ENCODE data around the gene LHX1. TPM values are rescaled to one million over a fixed set of nuclear protein-coding genes. Genes with fewer than 3 reads are reported as not detected.

The LHX1 gene
- total and polyA plus RNA-seq, 2 of the 8 experiments (the other 6 are each of a cell fraction or from before 2014, with no cell fraction given): 0.26 to 0.93 TPM

DNA sequence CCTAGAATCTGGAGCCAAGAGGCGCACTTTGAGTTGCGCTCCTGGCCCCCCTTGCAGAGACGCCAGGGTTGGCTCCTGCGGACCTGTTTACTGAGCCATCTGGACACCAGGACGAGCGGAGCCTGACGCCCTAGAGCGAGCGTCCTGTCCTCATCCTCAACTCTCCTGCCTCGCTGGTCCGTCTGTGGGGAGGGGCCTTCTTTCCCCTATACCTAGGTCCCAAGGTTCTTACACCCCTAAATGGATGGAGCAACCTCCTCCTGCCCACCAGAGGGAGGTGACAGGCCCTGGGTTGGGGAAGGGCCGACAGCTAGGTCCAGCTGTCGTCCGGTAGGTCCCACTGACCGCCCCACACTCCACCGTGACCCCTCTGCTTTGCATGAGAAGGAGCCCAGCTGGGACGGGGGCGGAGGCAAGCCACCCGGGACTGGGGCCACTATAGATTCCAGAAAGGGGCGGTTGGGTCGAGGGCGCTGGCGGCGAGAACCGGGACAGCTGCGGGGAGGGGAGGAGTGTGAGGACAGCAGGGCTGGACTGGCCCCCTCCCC lies 3.1 kb upstream of the LHX1 start:
- peaks cover 10 to 18% of the 10 kb centered on the region in 2 experiments for H4K20me1 ChIP-seq (replicated peaks in 1 of 2; ENCODE audit: control insufficient read depth in 1 of 2, insufficient read depth in 2 of 2, low read length in 2 of 2)
- H3K4me3 ChIP-seq (ENCODE audit: extremely low read depth in 1 of 4, insufficient read depth in 2 of 4, low read depth in 3 of 4, low read length in 4 of 4): peak overlapping the region; percentile 19 to 74 (median 56); a peak in 7 of 8 replicates
- WGBS, 2 experiments (ENCODE audit: extremely low coverage in 1 of 2, insufficient coverage in 1 of 2, insufficient read length in 1 of 2, insufficient replicate concordance in 2 of 2, low coverage in 1 of 2, low lambda C conversion rate in 2 of 2, missing lambda C conversion rate in 1 of 2): 1% methylated on average over 24 of the region's 26 CpGs; no CpG with 5 or more reads in 1 of the 2 experiments
- H2BK15ac ChIP-seq (ENCODE audit: low read length): peak overlapping the region; percentile 92; the same call in 1 of the 2 replicates
- H2AK5ac ChIP-seq (ENCODE audit: low read depth, low read length): no peak overlapping the region
- H2BK12ac ChIP-seq (ENCODE audit: low read depth, low read length): peak overlapping the region; percentile 94; the same call in 1 of the 2 replicates
- no peak overlapping the region for H3K27ac ChIP-seq (ENCODE audit: low read depth, low read length)
- ChIA-PET POLR2A (ENCODE audit: partially characterized antibody) (interaction anchor here (0.5 to 5.5 kb wide), 5 partner anchors 10 to 210 kb away, joined by 3 to 45 read pairs (median 3); partner anchors contain the start of gene AATF), CTCF (ENCODE audit: partially characterized antibody) (interaction anchor here (0.8 to 2.4 kb wide), 10 partner anchors 10 to 221 kb away, joined by 3 to 9 read pairs (median 4); no protein-coding TSS in a partner anchor)
- no peak overlapping the region for H2BK120ac ChIP-seq (replicated peaks; ENCODE audit: low read depth, low read length)
- no peak overlapping the region for H3K14ac ChIP-seq (ENCODE audit: insufficient read length)
- H3K36me3 ChIP-seq (ENCODE audit: control insufficient read depth in 2 of 4, insufficient read depth in 4 of 4, low read length in 3 of 4): peaks cover 0 to 2% (median 0%) of the 10 kb centered on the region in 4 experiments; a peak in 1 of 8 replicates
- no peaks in the 10 kb centered on the region for H3K79me1 ChIP-seq (ENCODE audit: low read depth, low read length)
- 0 out of 2 replicates have a peak overlapping the region, but pooled peaks have one; percentile 4 for H2BK5ac ChIP-seq (ENCODE audit: low read depth, low read length)
- H2BK20ac ChIP-seq (ENCODE audit: low read length): no peak overlapping the region; the same call in 1 of the 2 replicates
- no peak overlapping the region for H3K9ac ChIP-seq (replicated peaks in 1 of 4; ENCODE audit: extremely low read depth in 1 of 4, low read depth in 3 of 4, low read length in 3 of 4)
- no peak overlapping the region; the same call in 1 of the 2 replicates for H4K8ac ChIP-seq (ENCODE audit: extremely low read depth, insufficient read depth, low read length)
- no peaks in the 10 kb centered on the region for H3K9me3 ChIP-seq (ENCODE audit: insufficient read depth in 2 of 2, low read depth in 1 of 2, low read length in 1 of 2)
- no peak overlapping the region for H3K4ac ChIP-seq (replicated peaks; ENCODE audit: insufficient read length, low read depth, low read length)
- no peak overlapping the region for H3K56ac ChIP-seq (replicated peaks; ENCODE audit: insufficient read length, low read depth, low read length)
- H3K4me1 ChIP-seq (replicated peaks in 1 of 4; ENCODE audit: control insufficient read depth in 3 of 4, insufficient read depth in 4 of 4, low read length in 3 of 4): peaks cover 7 to 72% (median 45%) of the 10 kb centered on the region in 4 experiments
- no peak overlapping the region; the same call in 1 of the 2 replicates for H3K18ac ChIP-seq (ENCODE audit: extremely low read depth, low read length)
- no peak overlapping the region for H2AFZ ChIP-seq (ENCODE audit: low read length)
- H3K27me3 ChIP-seq (replicated peaks in 1 of 4; ENCODE audit: control insufficient read depth in 3 of 4, extremely low read depth in 1 of 4, insufficient read depth in 3 of 4, low read length in 3 of 4): peaks cover 81 to 100% (median 94%) of the 10 kb centered on the region in 4 experiments
- H3K4me2 ChIP-seq (ENCODE audit: insufficient read depth in 1 of 2, low read depth in 2 of 2, low read length in 2 of 2): peak overlapping the region; percentile 88 to 92
- no peak for FAIRE-seq
- DNase-seq (ENCODE audit: low read depth in 1 of 2, low spot score in 2 of 2): peak in 1 of 2 experiments; percentile 81
- H3K23ac ChIP-seq (ENCODE audit: insufficient read length): no peak overlapping the region
- no peak overlapping the region for H4K91ac ChIP-seq (replicated peaks; ENCODE audit: insufficient read length, low read length)
- no peak overlapping the region for H4K5ac ChIP-seq (ENCODE audit: insufficient read length, low read depth, low read length)
- H3K79me2 ChIP-seq (ENCODE audit: control insufficient read depth in 1 of 2, insufficient read depth in 2 of 2, low read length in 2 of 2): no peaks in the 10 kb centered on the region
- H3K23me2 ChIP-seq (ENCODE audit: low read depth, low read length): peaks cover 28% of the 10 kb centered on the region; the same call in 1 of the 2 replicates
- TF ChIP-seq SIX5 (IDR thresholded peaks at IDR 0.05; ENCODE audit: low read depth, low read length) (no peak), YY1 (IDR thresholded peaks at IDR 0.05; ENCODE audit: low read depth, low read length) (no peak), SIN3A (conservative IDR thresholded peaks at IDR 0.05 in 1 of 2, IDR thresholded peaks at IDR 0.05 in 1 of 2; ENCODE audit: low read depth in 1 of 2, low read length in 2 of 2) (0 out of 4 replicates have a peak, but pooled peaks of 1 of the 2 experiments have one; percentile 27), POU5F1 (IDR thresholded peaks at IDR 0.05; ENCODE audit: low read depth, low read length) (no peak), SAP30 (IDR thresholded peaks at IDR 0.05; ENCODE audit: insufficient read depth, insufficient replicate concordance, low read length) (peak; percentile 63), JUND (IDR thresholded peaks at IDR 0.05; ENCODE audit: low read length) (no peak), TCF12 (IDR thresholded peaks at IDR 0.05; ENCODE audit: low read depth, low read length) (0 out of 2 replicates have a peak, but pooled peaks have one; percentile 18), RBBP5 (IDR thresholded peaks at IDR 0.05; ENCODE audit: borderline replicate concordance, low read depth, low read length) (peak; percentile 34; the same call in 1 of the 2 replicates), RNF2 (IDR thresholded peaks at IDR 0.05; ENCODE audit: borderline replicate concordance, low read depth, low read length, missing control alignments, poor library complexity, severe bottlenecking) (peak; percentile 71), ASH2L (IDR thresholded peaks at IDR 0.05; ENCODE audit: low read length) (no peak), GABPA (IDR thresholded peaks at IDR 0.05; ENCODE audit: borderline replicate concordance, insufficient read depth, low read length) (no peak)

Data from H1 (cell line).